ENCODE results near the gene ST6GALNAC5. TPM values are rescaled to one million over a fixed set of nuclear protein-coding genes. Genes with fewer than 3 reads are reported as not detected.

Gene ST6GALNAC5
- total RNA-seq, 4 donors from 2014 or later = 5.3 to 8.7 (median 8.2) TPM

- intact Hi-C loops (cut with DNase I) = no loop called here
- WGBS = 44% methylated on average over 4 of the region's 4 CpGs
- no peaks in the 10 kb centered on the region for H3K9me3 ChIP-seq
- H3K4me3 ChIP-seq = no peak overlapping the region
- H3K4me1 ChIP-seq = peaks cover 0 to 13% (median 0%) of the 10 kb centered on the region in 4 donors
- H3K36me3 ChIP-seq = no peaks in the 10 kb centered on the region
- H3K27me3 ChIP-seq = no peaks in the 10 kb centered on the region
- H3K27ac ChIP-seq (replicated peaks in 1 of 4) = no peak overlapping the region
- no peak for DNase-seq (ENCODE audit: extremely low spot score)
- TF ChIP-seq EP300 (IDR thresholded peaks at IDR 0.05) = no peak
- TF ChIP-seq POLR2A (IDR thresholded peaks at IDR 0.05; ENCODE audit: low read depth) = no peak
- no peak for TF ChIP-seq POLR2AphosphoS5 (IDR thresholded peaks at IDR 0.05)
- no peak for TF ChIP-seq CTCF (IDR thresholded peaks at IDR 0.05)
These were observed 131.4 kb downstream of the ST6GALNAC5 start for GRCh38 chr1:76998582-76999223.

DNA sequence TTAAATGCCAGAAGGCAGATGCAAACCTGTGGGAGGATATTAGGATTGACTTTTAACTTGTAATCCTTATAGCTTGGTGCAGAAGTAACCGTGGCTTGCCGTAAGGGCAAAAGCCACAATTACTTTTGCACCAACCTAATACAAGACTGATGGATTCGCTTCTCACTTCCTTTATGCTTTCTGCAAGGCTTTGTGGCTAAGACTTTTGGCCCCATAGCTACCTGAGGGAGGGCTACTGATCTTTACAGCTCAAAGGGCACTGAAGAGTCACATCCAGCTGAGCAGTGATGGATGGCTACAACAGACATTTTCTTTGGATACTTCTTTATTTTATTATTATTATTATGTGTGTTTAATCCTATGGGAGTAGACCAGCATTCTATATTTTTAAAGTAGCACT, 140.4 kb downstream of the ST6GALNAC5 start:
- no peaks in the 10 kb centered on the region for H3K4me1 ChIP-seq
- no peaks in the 10 kb centered on the region for H3K9me3 ChIP-seq
- H3K4me3 ChIP-seq = no peak overlapping the region
- no peak for DNase-seq (ENCODE audit: extremely low spot score)
- no peak for TF ChIP-seq POLR2AphosphoS5 (IDR thresholded peaks at IDR 0.05)
- no peak for TF ChIP-seq EP300 (IDR thresholded peaks at IDR 0.05)
- TF ChIP-seq CTCF (IDR thresholded peaks at IDR 0.05) = no peak
- TF ChIP-seq POLR2A (IDR thresholded peaks at IDR 0.05; ENCODE audit: low read depth) = no peak
- H3K36me3 ChIP-seq = no peaks in the 10 kb centered on the region
- WGBS = 92% methylated on average over 3 of the region's 3 CpGs
- no peak overlapping the region for H3K27ac ChIP-seq (replicated peaks in 1 of 4)
- intact Hi-C loops (cut with DNase I) = no loop called here
- no peaks in the 10 kb centered on the region for H3K27me3 ChIP-seq

DNA sequence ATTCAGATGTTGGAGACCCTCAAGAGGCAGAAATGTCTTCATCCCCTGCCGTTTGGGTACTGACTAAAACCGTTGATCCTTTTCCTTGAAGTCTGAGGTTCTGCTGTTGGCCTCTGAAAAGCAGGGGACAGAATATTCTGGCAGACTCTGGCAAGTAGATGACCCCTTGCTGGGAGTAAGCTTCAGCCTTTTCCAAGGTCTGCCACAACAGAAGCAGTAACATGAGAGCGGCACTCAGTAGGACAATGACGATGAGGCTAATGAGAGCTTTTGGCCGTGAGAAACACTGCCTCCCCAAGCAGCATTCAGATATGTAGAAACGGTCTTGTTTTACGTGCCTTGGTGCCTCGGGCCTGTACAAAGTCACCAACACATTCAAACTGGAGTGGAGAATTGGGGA, 143.7 kb downstream of the ST6GALNAC5 start:
- H3K27ac ChIP-seq (replicated peaks in 1 of 4) = no peak overlapping the region
- H3K4me1 ChIP-seq = no peaks in the 10 kb centered on the region
- WGBS = 86% methylated on average over 8 of the region's 8 CpGs
- TF ChIP-seq POLR2A (IDR thresholded peaks at IDR 0.05; ENCODE audit: low read depth) (no peak), CTCF (IDR thresholded peaks at IDR 0.05) (no peak), POLR2AphosphoS5 (IDR thresholded peaks at IDR 0.05) (no peak), EP300 (IDR thresholded peaks at IDR 0.05) (no peak)
- intact Hi-C loops (cut with DNase I) = no loop called here
- no peak overlapping the region for H3K4me3 ChIP-seq
- DNase-seq (ENCODE audit: extremely low spot score) = no peak
- H3K27me3 ChIP-seq = no peaks in the 10 kb centered on the region
- H3K9me3 ChIP-seq = no peaks in the 10 kb centered on the region
- no peaks in the 10 kb centered on the region for H3K36me3 ChIP-seq

GRCh38 chr1:77012066-77012465, 144.8 kb downstream of the ST6GALNAC5 start:
- TF ChIP-seq EP300 (IDR thresholded peaks at IDR 0.05) (no peak), CTCF (IDR thresholded peaks at IDR 0.05) (no peak), POLR2AphosphoS5 (IDR thresholded peaks at IDR 0.05) (no peak), POLR2A (IDR thresholded peaks at IDR 0.05; ENCODE audit: low read depth) (no peak)
- intact Hi-C loops (cut with DNase I) = no loop called here
- H3K27me3 ChIP-seq = no peaks in the 10 kb centered on the region

More at GRCh38 chr1:77012066-77012465, 144.8 kb downstream of the ST6GALNAC5 start:
- Histone ChIP-seq H3K4me1 (no peaks in the 10 kb centered on the region), H3K27ac (replicated peaks in 1 of 4) (no peak overlapping the region), H3K4me3 (no peak overlapping the region), H3K36me3 (no peaks in the 10 kb centered on the region), H3K9me3 (no peaks in the 10 kb centered on the region)
- WGBS = 71% methylated on average over 1 of the region's 1 CpG
- no peak for DNase-seq (ENCODE audit: extremely low spot score)

Measured in esophagus muscularis mucosa (tissue), 4 donors.